Endodermal cell (in vitro differentiated cells): ENCODE measurements around the gene ATOSB. TPM values are rescaled to one million over a fixed set of nuclear protein-coding genes. Genes with fewer than 3 reads are reported as not detected.

Experiments used
- DNase-seq: peaks from one replicate; pipeline ENCODE4 v3.0.0-alpha.2; 2017
- H3K27ac ChIP-seq: 2 replicates; pipeline ENCODE4 v1.5.1; 2013; ENCODE audit warnings: mild to moderate bottlenecking, low read depth, low read length, moderate library complexity
- H3K27me3 ChIP-seq: 2 replicates; pipeline ENCODE4 v1.6.1; 2013; ENCODE audit warnings: mild to moderate bottlenecking, low read length, moderate library complexity; ENCODE audit not compliant: insufficient read depth, control insufficient read depth, poor library complexity, severe bottlenecking
- H3K36me3 ChIP-seq: 2 replicates; pipeline ENCODE4 v1.7.0; 2013; ENCODE audit warnings: mild to moderate bottlenecking, low read length, moderate library complexity; ENCODE audit not compliant: control insufficient read depth, insufficient read depth
- H3K4me1 ChIP-seq: one replicate; pipeline ENCODE4 v1.7.0; 2013; ENCODE audit warnings: low read length; ENCODE audit not compliant: control insufficient read depth, insufficient read depth
- H3K4me3 ChIP-seq: 2 replicates; pipeline ENCODE4 v1.5.1; 2013; ENCODE audit warnings: mild to moderate bottlenecking, low read length, moderate library complexity
- H3K9ac ChIP-seq: 2 replicates; pipeline ENCODE4 v1.6.1; 2013; ENCODE audit warnings: mild to moderate bottlenecking, low read length, moderate library complexity; ENCODE audit not compliant: poor library complexity, severe bottlenecking; ENCODE audit errors: extremely low read depth
- H3K9me3 ChIP-seq: 2 replicates; pipeline ENCODE4 v1.6.1; 2013; ENCODE audit warnings: mild to moderate bottlenecking, low read length, moderate library complexity; ENCODE audit not compliant: control insufficient read depth
- H3K27ac Mint-ChIP-seq: 2 replicates; pipeline ENCODE4 v1.8.0; 2020; ENCODE audit warnings: mixed read lengths
- H3K27me3 Mint-ChIP-seq: 2 replicates; pipeline ENCODE4 v1.8.0; 2021; ENCODE audit warnings: mild to moderate bottlenecking, mixed read lengths; ENCODE audit not compliant: insufficient read depth
- H3K36me3 Mint-ChIP-seq: 2 replicates; pipeline ENCODE4 v1.8.0; 2020; ENCODE audit warnings: low read depth, mixed read lengths
- H3K4me1 Mint-ChIP-seq: 2 replicates; pipeline ENCODE4 v1.8.0; 2020; ENCODE audit warnings: mixed read lengths
- H3K4me3 Mint-ChIP-seq: 2 replicates; pipeline ENCODE4 v1.8.0; 2020; ENCODE audit warnings: mild to moderate bottlenecking, moderate library complexity, mixed read lengths
- H3K9me3 Mint-ChIP-seq: 2 replicates; pipeline ENCODE4 v1.8.0; 2020; ENCODE audit warnings: mild to moderate bottlenecking, mixed read lengths
- WGBS, 2 experiments: methylation state at CpG; one replicate each; pipeline versions ENCODE4 v1.1.5 to v1.1.7; 2013; ENCODE audit warnings: missing lambda C conversion rate in 2 of 2, mixed read lengths in 1 of 2; ENCODE audit not compliant: insufficient coverage in 1 of 2, insufficient read length in 1 of 2; 5-methylcytosine and 5-hydroxymethylcytosine counted together
- total RNA-seq, 2 donors: library from RNA; stranded (reverse); fragmentation: NEBNext Ultra II Directional in 1 of 2; extraction: Animal tissue kit (Norgen Biotek cat#: 25700) in 1 of 2; gene quantifications; 2 replicates in 1 of 2; 3 replicates in 1 of 2; pipeline ENCODE4 v1.2.1, GENCODE V29; 2021
- TF ChIP-seq, protein P1 (sequence below): fragments of 200-600 bp; sonication (generic); conservative IDR thresholded peaks from 2 replicates; pipeline ENCODE4 v1.5.0; 2021; ENCODE audit warnings: antibody characterized with exemption, mild to moderate bottlenecking

The ATOSB gene
- total RNA-seq, 2 donors from 2014 or later = 21.1 to 22.7 TPM

DNA sequence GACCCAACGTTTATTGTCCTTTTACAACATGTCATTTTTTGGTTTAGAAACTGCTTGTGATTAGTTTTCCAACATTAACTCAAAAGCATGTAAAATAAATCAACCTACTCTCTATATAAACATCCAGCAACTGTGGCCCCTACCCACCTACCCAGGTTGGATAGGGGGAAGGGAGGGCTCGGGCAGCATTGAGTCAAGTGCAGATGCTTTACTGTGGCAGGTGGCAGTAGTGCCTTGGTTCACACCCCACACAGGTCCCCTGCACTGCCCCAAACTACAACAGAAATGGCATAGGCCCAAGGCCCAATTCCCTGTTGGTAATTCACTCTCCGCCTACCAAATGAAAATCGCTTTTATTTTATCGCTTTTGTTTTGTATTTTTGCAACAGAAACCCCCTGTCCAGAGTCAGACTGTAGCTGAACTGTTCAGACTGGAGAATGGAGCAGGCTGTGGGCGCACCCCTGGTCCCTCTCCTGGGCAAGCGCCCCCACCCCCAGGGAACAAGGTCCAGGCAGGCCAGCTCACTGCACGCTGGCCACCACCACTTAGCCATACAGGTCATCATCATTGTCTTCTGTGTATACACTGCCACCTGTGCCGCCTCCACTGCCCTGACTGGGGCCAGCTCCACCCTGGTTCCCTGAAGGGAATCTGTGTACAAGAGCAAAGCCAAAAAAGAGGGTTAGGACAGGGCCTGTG, 58.9 kb downstream of the ATOSB start:
- no peak overlapping the region for H3K9ac ChIP-seq
- TF ChIP-seq, protein P1, sequence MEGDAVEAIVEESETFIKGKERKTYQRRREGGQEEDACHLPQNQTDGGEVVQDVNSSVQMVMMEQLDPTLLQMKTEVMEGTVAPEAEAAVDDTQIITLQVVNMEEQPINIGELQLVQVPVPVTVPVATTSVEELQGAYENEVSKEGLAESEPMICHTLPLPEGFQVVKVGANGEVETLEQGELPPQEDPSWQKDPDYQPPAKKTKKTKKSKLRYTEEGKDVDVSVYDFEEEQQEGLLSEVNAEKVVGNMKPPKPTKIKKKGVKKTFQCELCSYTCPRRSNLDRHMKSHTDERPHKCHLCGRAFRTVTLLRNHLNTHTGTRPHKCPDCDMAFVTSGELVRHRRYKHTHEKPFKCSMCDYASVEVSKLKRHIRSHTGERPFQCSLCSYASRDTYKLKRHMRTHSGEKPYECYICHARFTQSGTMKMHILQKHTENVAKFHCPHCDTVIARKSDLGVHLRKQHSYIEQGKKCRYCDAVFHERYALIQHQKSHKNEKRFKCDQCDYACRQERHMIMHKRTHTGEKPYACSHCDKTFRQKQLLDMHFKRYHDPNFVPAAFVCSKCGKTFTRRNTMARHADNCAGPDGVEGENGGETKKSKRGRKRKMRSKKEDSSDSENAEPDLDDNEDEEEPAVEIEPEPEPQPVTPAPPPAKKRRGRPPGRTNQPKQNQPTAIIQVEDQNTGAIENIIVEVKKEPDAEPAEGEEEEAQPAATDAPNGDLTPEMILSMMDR = no peak
- peaks cover 94% of the 10 kb centered on the region for H3K36me3 Mint-ChIP-seq
- H3K4me3 Mint-ChIP-seq = no peak overlapping the region
- H3K9me3 ChIP-seq = no peaks in the 10 kb centered on the region
- no peaks in the 10 kb centered on the region for H3K9me3 Mint-ChIP-seq
- H3K27me3 Mint-ChIP-seq = no peaks in the 10 kb centered on the region
- H3K27ac Mint-ChIP-seq = no peak overlapping the region
- no peaks in the 10 kb centered on the region for H3K4me1 Mint-ChIP-seq
- H3K36me3 ChIP-seq = peaks cover 98% of the 10 kb centered on the region
- no peak overlapping the region for H3K27ac ChIP-seq
- no peaks in the 10 kb centered on the region for H3K27me3 ChIP-seq
- 97 to 100% methylated on average over 5 to 9 of the region's 9 CpGs for WGBS, 2 experiments
- no peaks in the 10 kb centered on the region for H3K4me1 ChIP-seq
- DNase-seq = no peak
- no peak overlapping the region for H3K4me3 ChIP-seq

DNA sequence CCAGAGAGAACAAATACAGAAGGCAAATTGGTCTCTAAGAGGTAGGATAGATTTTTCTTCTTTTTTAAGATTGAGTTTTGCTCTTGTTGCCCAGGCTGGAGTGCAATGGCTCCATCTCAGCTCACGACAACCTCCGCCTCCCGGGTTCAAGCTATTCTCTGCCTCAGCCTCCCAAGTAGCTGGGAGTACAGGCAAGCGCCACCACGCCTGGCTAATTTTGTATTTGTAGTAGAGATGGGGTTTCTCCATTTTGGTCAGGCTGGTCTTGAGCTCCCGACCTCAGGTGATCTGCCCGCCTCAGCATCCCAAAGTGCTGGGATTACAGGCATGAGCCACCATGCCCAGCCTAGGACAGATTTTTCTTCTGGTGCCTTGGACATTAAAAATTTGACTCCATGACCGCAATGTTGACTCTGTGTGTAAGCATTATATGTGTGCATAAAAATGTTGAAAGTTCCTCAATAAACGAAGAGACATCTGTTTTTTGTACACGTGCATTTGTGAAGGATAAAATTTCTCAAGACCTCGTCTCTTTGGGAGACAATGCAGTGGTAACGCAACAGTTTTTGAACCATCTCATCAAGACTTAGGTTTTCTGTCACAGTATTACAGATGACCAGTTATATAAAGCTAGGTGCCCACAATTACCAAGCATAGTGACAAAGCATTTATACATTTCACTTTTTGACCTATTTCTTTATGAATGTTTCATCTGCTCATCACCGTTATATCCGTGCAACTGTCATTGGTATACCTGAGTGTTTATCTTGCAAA, 60.6 kb downstream of the ATOSB start:
- Histone ChIP-seq H3K27me3 (no peaks in the 10 kb centered on the region), H3K4me1 (no peaks in the 10 kb centered on the region), H3K27ac (no peak overlapping the region), H3K9me3 (peaks cover 3% of the 10 kb centered on the region), H3K4me3 (no peak overlapping the region), H3K36me3 (peaks cover 98% of the 10 kb centered on the region), H3K9ac (no peak overlapping the region)
- H3K36me3 Mint-ChIP-seq = peaks cover 85% of the 10 kb centered on the region
- DNase-seq = no peak
- no peaks in the 10 kb centered on the region for H3K4me1 Mint-ChIP-seq
- peak overlapping the region; percentile 18 for H3K27ac Mint-ChIP-seq
- H3K27me3 Mint-ChIP-seq = no peaks in the 10 kb centered on the region
- H3K9me3 Mint-ChIP-seq = no peaks in the 10 kb centered on the region
- 97% methylated on average over 11 to 14 of the region's 14 CpGs for WGBS, 2 experiments
- H3K4me3 Mint-ChIP-seq = no peak overlapping the region
- TF ChIP-seq, protein P1 = no peak

DNA sequence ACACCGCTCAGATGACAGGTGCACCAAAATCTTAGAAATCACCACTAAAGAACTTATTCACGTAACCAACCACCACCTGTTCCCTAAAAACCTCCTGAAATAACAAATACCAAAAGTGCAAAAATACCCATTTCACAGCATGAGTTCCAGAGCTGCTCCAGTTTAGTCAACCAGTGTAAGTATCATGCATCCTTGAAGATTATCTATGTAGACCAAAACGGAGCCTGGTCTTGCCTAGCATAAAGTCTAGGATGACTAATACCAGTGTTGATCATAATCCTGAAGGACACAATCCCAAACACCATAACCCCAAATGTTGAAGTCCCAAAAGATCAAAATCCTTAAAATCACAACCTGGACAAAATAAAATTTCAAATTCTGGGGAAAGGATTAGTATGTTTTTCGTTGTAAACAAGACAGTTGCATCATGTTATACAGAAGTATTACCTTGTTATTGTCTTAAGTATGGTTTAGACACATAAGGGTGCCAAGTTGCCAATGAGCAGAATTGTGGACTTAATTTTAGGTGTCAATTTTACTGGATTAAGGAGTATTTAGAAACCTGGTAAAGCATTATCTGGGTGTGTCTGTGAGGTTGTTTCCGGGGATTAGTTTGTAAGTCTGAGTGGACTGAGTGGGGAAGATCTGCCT, 61.4 kb downstream of the ATOSB start:
- Mint-ChIP-seq H3K36me3 (peaks cover 83% of the 10 kb centered on the region), H3K27me3 (no peaks in the 10 kb centered on the region), H3K27ac (peak overlapping the region; percentile 18), H3K9me3 (no peaks in the 10 kb centered on the region), H3K4me3 (no peak overlapping the region), H3K4me1 (no peaks in the 10 kb centered on the region)
- Histone ChIP-seq H3K9ac (no peak overlapping the region), H3K9me3 (peaks cover 6% of the 10 kb centered on the region), H3K4me3 (no peak overlapping the region), H3K4me1 (no peaks in the 10 kb centered on the region), H3K36me3 (peaks cover 98% of the 10 kb centered on the region), H3K27me3 (no peaks in the 10 kb centered on the region), H3K27ac (no peak overlapping the region)
- TF ChIP-seq, protein P1 = no peak
- WGBS, 2 experiments = 46 to 60% methylated on average over 4 to 5 of the region's 5 CpGs
- DNase-seq = no peak

Other genes starting within 250 kb of the ATOSB start
- 1 to 10 TPM; 1.9 to 2.7 TPM for gene PHF24, start 157.6 kb downstream of the ATOSB start, total RNA-seq
- 10 to 100 TPM; 19.8 to 40.1 TPM for gene DNAJB5, start 126.1 kb downstream of the ATOSB start, total RNA-seq
- gene VCP, start 43.2 kb downstream of the ATOSB start, total RNA-seq = 100 to 1,000 TPM; 497 to 510 TPM
- 100 to 1,000 TPM in 1 of 2 donors, 10 to 100 TPM in 1; 94.7 to 112 TPM for gene FANCG, start 35.9 kb downstream of the ATOSB start, total RNA-seq
- 10 to 100 TPM; 29.6 to 34.9 TPM for gene PIGO, start 19.3 kb downstream of the ATOSB start, total RNA-seq
- gene STOML2, start 12.7 kb downstream of the ATOSB start, total RNA-seq = 100 to 1,000 TPM; 158 to 201 TPM
- 10 to 100 TPM; 53.9 to 57.2 TPM for gene UNC13B, start 46.1 kb upstream of the ATOSB start, total RNA-seq